ENCODE results near the gene ZP2.

DNA sequence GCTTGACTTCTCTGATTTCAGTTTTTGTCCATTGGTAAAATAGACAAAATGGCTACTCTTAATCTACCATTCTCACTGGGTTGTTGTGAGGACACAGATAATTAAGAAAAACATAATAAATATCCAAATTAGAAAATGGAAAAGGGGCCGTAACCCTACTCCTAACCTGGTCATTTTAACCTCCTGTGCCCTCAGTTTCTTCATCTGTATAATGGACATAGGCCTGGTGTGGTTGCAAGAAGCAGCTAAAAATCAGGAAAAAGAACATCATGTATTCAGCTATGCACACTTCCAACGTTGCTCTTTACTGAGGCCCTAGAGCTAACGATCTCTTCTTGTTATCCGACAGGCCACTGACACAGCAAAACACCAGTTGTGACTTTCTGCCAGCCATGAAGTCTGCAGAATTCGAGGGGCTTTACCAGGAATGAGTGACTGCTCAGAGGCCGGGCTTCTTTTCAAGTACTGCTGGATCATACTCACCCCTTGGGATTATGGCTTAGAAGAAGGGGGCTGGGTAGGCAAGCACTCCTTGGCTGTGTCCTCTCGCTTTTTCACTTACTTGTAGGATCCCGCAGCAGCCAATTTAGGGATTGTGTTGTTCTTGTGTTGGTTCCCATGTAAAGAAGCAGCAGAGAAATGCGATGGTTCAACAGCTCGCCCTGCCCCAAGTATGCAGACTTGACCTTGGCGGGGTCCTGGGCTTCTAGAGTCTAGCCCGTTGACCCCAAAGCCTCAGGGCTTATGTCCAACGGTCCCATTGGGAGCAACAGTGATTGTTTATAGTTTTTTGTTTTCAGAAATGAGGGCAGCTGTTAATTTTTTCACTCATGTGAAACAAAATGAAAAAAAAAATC lies 32.0 kb downstream of the ZP2 start:
- no peak for TF ChIP-seq ZFP30 (CRISPR knock-in tag; IDR thresholded peaks at IDR 0.05)
- TF ChIP-seq, protein P1, sequence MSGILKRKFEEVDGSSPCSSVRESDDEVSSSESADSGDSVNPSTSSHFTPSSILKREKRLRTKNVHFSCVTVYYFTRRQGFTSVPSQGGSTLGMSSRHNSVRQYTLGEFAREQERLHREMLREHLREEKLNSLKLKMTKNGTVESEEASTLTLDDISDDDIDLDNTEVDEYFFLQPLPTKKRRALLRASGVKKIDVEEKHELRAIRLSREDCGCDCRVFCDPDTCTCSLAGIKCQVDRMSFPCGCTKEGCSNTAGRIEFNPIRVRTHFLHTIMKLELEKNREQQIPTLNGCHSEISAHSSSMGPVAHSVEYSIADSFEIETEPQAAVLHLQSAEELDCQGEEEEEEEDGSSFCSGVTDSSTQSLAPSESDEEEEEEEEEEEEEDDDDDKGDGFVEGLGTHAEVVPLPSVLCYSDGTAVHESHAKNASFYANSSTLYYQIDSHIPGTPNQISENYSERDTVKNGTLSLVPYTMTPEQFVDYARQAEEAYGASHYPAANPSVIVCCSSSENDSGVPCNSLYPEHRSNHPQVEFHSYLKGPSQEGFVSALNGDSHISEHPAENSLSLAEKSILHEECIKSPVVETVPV (CRISPR knock-in tag; IDR thresholded peaks at IDR 0.05), result no peak
- TF ChIP-seq BACH2 (CRISPR knock-in tag; IDR thresholded peaks at IDR 0.05; ENCODE audit: borderline replicate concordance), result no peak
- TF ChIP-seq, protein P2, sequence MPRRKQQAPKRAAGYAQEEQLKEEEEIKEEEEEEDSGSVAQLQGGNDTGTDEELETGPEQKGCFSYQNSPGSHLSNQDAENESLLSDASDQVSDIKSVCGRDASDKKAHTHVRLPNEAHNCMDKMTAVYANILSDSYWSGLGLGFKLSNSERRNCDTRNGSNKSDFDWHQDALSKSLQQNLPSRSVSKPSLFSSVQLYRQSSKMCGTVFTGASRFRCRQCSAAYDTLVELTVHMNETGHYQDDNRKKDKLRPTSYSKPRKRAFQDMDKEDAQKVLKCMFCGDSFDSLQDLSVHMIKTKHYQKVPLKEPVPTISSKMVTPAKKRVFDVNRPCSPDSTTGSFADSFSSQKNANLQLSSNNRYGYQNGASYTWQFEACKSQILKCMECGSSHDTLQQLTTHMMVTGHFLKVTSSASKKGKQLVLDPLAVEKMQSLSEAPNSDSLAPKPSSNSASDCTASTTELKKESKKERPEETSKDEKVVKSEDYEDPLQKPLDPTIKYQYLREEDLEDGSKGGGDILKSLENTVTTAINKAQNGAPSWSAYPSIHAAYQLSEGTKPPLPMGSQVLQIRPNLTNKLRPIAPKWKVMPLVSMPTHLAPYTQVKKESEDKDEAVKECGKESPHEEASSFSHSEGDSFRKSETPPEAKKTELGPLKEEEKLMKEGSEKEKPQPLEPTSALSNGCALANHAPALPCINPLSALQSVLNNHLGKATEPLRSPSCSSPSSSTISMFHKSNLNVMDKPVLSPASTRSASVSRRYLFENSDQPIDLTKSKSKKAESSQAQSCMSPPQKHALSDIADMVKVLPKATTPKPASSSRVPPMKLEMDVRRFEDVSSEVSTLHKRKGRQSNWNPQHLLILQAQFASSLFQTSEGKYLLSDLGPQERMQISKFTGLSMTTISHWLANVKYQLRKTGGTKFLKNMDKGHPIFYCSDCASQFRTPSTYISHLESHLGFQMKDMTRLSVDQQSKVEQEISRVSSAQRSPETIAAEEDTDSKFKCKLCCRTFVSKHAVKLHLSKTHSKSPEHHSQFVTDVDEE (CRISPR knock-in tag; IDR thresholded peaks at IDR 0.05), result no peak
- TF ChIP-seq TCF4 (CRISPR knock-in tag; IDR thresholded peaks at IDR 0.05; ENCODE audit: borderline replicate concordance), result no peak
- TF ChIP-seq, protein P3, sequence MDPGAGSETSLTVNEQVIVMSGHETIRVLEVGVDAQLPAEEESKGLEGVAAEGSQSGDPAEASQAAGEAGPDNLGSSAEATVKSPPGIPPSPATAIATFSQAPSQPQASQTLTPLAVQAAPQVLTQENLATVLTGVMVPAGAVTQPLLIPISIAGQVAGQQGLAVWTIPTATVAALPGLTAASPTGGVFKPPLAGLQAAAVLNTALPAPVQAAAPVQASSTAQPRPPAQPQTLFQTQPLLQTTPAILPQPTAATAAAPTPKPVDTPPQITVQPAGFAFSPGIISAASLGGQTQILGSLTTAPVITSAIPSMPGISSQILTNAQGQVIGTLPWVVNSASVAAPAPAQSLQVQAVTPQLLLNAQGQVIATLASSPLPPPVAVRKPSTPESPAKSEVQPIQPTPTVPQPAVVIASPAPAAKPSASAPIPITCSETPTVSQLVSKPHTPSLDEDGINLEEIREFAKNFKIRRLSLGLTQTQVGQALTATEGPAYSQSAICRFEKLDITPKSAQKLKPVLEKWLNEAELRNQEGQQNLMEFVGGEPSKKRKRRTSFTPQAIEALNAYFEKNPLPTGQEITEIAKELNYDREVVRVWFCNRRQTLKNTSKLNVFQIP (CRISPR knock-in tag; IDR thresholded peaks at IDR 0.05; ENCODE audit: borderline replicate concordance, low read depth), result no peak
